Transverse colon (tissue), 4 donors: ENCODE measurements around the gene GET3. TPM values are rescaled to one million over a fixed set of nuclear protein-coding genes. Genes with fewer than 3 reads are reported as not detected.
A peak's percentile ranks its signal among the peaks of the same experiment; 100 is the strongest.

ENCODE experiments used
- DNase-seq: peaks from one replicate; pipeline ENCODE4 v3.0.0-alpha.2; 2019
- H3K27ac ChIP-seq, 4 donors: fragments of 200-600 bp; sonication (generic); 2 replicates each; pipeline ENCODE4 v1.5.1; 2016 to 2018; ENCODE audit warnings: inconsistent platforms in 4 of 4
- H3K27me3 ChIP-seq: fragments of 200-600 bp; sonication (generic); 2 replicates; pipeline ENCODE4 v1.5.1; 2017; ENCODE audit warnings: inconsistent platforms
- H3K36me3 ChIP-seq, 4 donors: fragments of 200-600 bp; sonication (generic); 2 replicates each; pipeline ENCODE4 v1.5.1; 2017 to 2019; ENCODE audit warnings: inconsistent platforms in 4 of 4
- H3K4me1 ChIP-seq, 4 donors: fragments of 200-600 bp; sonication (generic); 2 replicates each; pipeline ENCODE4 v1.5.1; 2017 to 2020; ENCODE audit warnings: inconsistent platforms in 4 of 4
- H3K4me3 ChIP-seq, 4 donors: fragments of 200-600 bp; sonication (generic); 1 replicate in 1 of 4; 2 replicates in 3 of 4; pipeline versions ENCODE4 v1.5.1 to v1.6.1; 2017 to 2019; ENCODE audit warnings: inconsistent platforms in 4 of 4
- H3K9me3 ChIP-seq, 2 donors: fragments of 200-600 bp; sonication (generic); 2 replicates each; pipeline ENCODE4 v1.5.1; 2017 to 2019; ENCODE audit warnings: inconsistent platforms in 2 of 2
- CTCF ChIP-seq, 5 experiments: fragments of 200-600 bp in 3 of 5; fragments of 450-650 bp in 2 of 5; sonication (generic) in 3 of 5; IDR thresholded peaks; 1 replicate in 2 of 5; 2 replicates in 3 of 5; pipeline ENCODE4 v1.5.1; 2016 to 2017; ENCODE audit warnings: antibody characterized with exemption in 5 of 5, inconsistent platforms in 3 of 5, mild to moderate bottlenecking in 2 of 5, moderate library complexity in 1 of 5
- EP300 ChIP-seq: sonication (generic); formaldehyde crosslinking; IDR thresholded peaks from one replicate; pipeline ENCODE4 v1.6.1; 2017; ENCODE audit warnings: antibody characterized with exemption, low read depth
- POLR2A ChIP-seq: fragments of 450-650 bp; IDR thresholded peaks from one replicate; pipeline ENCODE4 v1.6.1; 2016; ENCODE audit warnings: antibody characterized with exemption, mild to moderate bottlenecking, moderate library complexity
- POLR2AphosphoS5 ChIP-seq, 3 donors: sonication (generic); formaldehyde crosslinking; IDR thresholded peaks; one replicate each; pipeline ENCODE4 v1.6.1; 2016; ENCODE audit warnings: antibody characterized with exemption in 3 of 3
- WGBS, 2 donors: methylation state at CpG; one replicate each; pipeline ENCODE4 v1.1.5; 2018; ENCODE audit warnings: low coverage in 1 of 2; 5-methylcytosine and 5-hydroxymethylcytosine counted together
- in situ Hi-C, 4 donors: fragments of 200-750 bp; cut with MboI; loops; one replicate each; pipeline versions ENCODE4 v1.15.0 to v1.15.1; 2017; ENCODE audit warnings: low sequenced_read_pairs in 3 of 4, low pct_ligation_motif_present in 1 of 4, low pct_unique_long_range_greater_than_20kb in 1 of 4
- intact Hi-C: fragments of 100-400 bp; cut with DNase I; formaldehyde crosslinking; loops from one replicate; pipeline ENCODE4 v1.15.1; 2023; ENCODE audit warnings: low total_unique reads
- total RNA-seq, 4 donors: library from RNA; depleted of rRNA; stranded (reverse); fragments of >200 nt; gene quantifications; one replicate each; pipeline ENCODE4 v1.1.0, GENCODE V29; 2016

The GET3 gene
- total RNA-seq, 4 donors from 2014 or later: 18.3 to 75.2 (median 43.6) TPM

DNA sequence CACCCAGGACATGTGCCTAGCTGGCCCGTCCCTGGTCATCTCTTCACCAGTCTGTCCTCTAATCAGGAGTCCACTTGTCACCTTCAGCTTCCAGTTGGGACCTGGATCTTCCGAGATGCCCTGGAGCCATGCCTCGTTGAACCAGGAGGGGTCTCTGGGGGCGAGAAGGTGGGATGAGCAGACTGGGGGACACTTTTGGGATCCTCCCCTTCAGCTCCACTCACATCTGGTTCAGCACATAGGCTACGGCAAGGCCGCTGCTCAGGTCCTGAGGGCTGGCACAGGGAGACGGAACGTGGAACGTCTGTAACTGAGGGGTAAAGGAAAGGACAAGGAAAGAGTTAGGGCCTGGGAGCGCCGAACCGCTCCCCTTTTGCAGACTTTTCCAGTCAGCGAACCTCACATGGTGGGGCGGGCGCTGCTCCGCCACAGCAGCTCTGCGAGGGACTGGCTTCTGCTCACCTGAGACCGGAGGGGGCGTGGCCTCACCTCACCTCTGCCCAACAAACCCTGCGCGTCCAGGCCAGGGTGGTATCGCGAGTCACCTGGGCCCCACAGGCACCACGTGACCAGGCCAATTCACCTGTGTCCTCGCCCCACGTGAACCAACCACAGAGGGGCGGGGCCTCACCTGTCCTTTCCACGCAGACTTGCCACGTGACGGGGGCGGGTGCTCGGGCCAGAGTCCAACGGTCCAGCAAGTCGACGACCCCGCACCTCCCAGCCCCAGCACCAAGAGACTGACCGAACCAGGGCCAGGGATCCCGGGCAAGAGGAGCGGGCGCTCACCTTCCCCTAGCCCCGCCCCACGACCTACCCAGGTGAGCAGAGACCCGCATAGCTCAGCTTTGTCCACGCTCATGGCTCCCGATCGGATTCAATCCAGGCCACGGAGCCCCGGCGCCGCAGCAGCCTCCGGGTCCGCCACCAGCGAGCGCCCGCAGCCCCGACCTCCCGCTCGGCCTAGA, 37.6 kb downstream of the GET3 start, which contains the start of gene HOOK2:
Gene HOOK2, minus strand, starts transcription at position 965 of the 968 bp plus-strand sequence. Its CDS starts 103 bp downstream, at position 862.
- TF ChIP-seq POLR2AphosphoS5 (IDR thresholded peaks at IDR 0.05) (peak; percentile 52 to 80 (median 69)), POLR2A (peak; percentile 79), EP300 (no peak), CTCF (IDR thresholded peaks at IDR 0.05) (no peak)
- H3K4me1 ChIP-seq: peaks cover 12 to 51% (median 35%) of the 10 kb centered on the region in 4 donors
- H3K9me3 ChIP-seq: no peaks in the 10 kb centered on the region
- peak within 1 kb of the TSS; percentile 47 to 66 (median 56) for H3K4me3 ChIP-seq
- in situ Hi-C loops (no loop called here), intact Hi-C loops (no loop called here)
- DNase-seq: peak; percentile 97
- H3K36me3 ChIP-seq: no peaks in the 10 kb centered on the region
- H3K27ac ChIP-seq: peak within 1 kb of the TSS; percentile 91 to 94 (median 94)
- 17 to 27% methylated on average over 3 to 49 of the region's 58 CpGs for WGBS, 2 donors
- no peaks in the 10 kb centered on the region for H3K27me3 ChIP-seq

DNA sequence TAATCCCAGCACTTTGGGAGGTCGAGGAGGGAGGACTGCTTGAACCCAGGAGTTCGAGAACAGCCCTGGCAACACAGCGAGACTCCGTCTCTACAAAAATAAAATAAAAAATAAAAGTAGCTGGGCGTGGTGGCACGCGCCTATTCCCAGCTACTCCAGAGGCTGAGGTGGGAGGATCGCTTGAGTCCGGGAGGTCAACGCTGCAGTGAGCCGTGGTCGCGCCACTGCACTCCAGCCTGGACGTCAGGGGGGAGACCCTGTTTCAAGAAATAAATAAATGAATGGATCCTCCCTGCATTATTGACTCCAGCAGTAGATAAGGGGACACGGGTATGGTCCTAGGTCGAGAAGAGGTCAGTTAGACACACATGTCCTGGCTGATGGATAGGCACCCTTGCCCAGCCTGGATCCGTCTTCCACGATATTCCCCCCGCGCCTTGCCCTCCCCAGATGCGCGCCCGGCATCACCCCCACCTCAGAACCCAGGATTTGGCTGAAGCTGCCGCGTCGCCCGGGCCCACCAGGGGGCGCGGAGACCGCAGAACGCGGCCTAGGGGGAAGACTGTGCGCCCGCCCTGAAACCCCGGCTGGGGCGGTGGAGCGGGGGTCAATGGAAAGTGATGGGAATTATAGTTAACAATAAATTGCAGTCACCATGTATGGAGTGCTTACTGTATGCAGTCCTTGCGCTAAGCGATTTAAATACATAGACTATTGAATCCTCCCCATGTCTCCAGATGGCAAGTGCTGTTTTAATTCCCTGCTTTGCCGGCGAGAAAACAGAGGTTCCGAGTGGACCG, 40.1 kb downstream of the GET3 start:
- no peaks in the 10 kb centered on the region for H3K27me3 ChIP-seq
- in situ Hi-C loops: no loop called here

GRCh38 chr19:12778017-12778904, 41.0 kb downstream of the GET3 start:
- WGBS, 2 donors: 2 to 17% methylated on average over 3 to 42 of the region's 44 CpGs
- Histone ChIP-seq H3K27me3 (no peaks in the 10 kb centered on the region), H3K36me3 (no peaks in the 10 kb centered on the region), H3K4me1 (peaks cover 16 to 61% (median 43%) of the 10 kb centered on the region in 4 donors), H3K4me3 (peak overlapping the region; percentile 27 to 59 (median 46)), H3K27ac (peak overlapping the region; percentile 91 to 94 (median 94)), H3K9me3 (no peaks in the 10 kb centered on the region)
- in situ Hi-C loops (no loop called here), intact Hi-C loops (no loop called here)
- TF ChIP-seq CTCF (IDR thresholded peaks at IDR 0.05) (no peak), POLR2AphosphoS5 (IDR thresholded peaks at IDR 0.05) (peak; percentile 47 to 61 (median 51)), POLR2A (peak; percentile 57), EP300 (no peak)
- peak; percentile 78 for DNase-seq

More for the DNA sequence above, 40.1 kb downstream of the GET3 start:
- Histone ChIP-seq H3K27ac (peak overlapping the region; percentile 91 to 94 (median 94)), H3K4me1 (peaks cover 12 to 54% (median 35%) of the 10 kb centered on the region in 4 donors), H3K36me3 (no peaks in the 10 kb centered on the region), H3K9me3 (no peaks in the 10 kb centered on the region), H3K4me3 (peak overlapping the region; percentile 27 to 59 (median 46))
- DNase-seq: peak; percentile 87
- intact Hi-C loops: loop anchor here (1.0 kb wide), 1 partner anchor 19 kb away; no protein-coding TSS in a partner anchor
- TF ChIP-seq POLR2A (no peak), EP300 (no peak), CTCF (IDR thresholded peaks at IDR 0.05) (peak; percentile 95 to 99 (median 98)), POLR2AphosphoS5 (IDR thresholded peaks at IDR 0.05) (peak; percentile 19 to 66 (median 49))
- 3% methylated on average over 43 of the region's 43 CpGs; no CpG with 5 or more reads in 1 of the 2 donors for WGBS, 2 donors
